ENCODE results near the gene MCOLN1. TPM values are rescaled to one million over a fixed set of nuclear protein-coding genes. Genes with fewer than 3 reads are reported as not detected.

Gene MCOLN1
- total and polyA plus RNA-seq, 2 of the 8 experiments (the other 6 are each of a cell fraction or from before 2014, with no cell fraction given): 19.1 to 40.0 TPM

DNA sequence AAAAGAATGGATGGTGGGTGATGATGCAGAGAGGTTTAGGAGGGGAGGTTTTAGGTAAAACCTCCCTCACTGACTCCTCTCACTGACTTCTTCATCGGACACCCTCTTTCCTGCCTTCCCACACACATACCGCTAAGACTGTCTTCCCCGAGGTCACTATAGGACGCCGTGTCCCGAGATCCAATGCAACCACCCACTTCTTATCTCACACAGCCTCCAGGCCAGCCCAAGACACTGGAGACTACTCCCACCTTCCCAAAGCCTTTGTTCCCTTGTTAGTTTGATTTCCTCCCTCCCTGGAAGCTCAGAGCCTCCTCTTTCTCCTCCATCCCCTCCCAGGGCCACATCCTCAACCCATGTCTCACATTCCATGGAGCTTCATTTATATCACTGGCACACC is 56.8 kb downstream of the MCOLN1 start:
- Histone ChIP-seq H2BK20ac (ENCODE audit: low read length) (no peak overlapping the region), H3K9me3 (ENCODE audit: insufficient read depth in 2 of 2, low read depth in 1 of 2, low read length in 1 of 2) (no peaks in the 10 kb centered on the region), H3K4me1 (replicated peaks in 1 of 4; ENCODE audit: control insufficient read depth in 3 of 4, insufficient read depth in 4 of 4, low read length in 3 of 4) (no peaks in the 10 kb centered on the region), H4K20me1 (replicated peaks in 1 of 2; ENCODE audit: control insufficient read depth in 1 of 2, insufficient read depth in 2 of 2, low read length in 2 of 2) (no peaks in the 10 kb centered on the region), H2BK12ac (ENCODE audit: low read depth, low read length) (no peak overlapping the region), H3K79me1 (ENCODE audit: low read depth, low read length) (no peaks in the 10 kb centered on the region), H3K23ac (ENCODE audit: insufficient read length) (no peak overlapping the region), H3K18ac (ENCODE audit: extremely low read depth, low read length) (no peak overlapping the region), H3K56ac (replicated peaks; ENCODE audit: insufficient read length, low read depth, low read length) (no peak overlapping the region), H4K5ac (ENCODE audit: insufficient read length, low read depth, low read length) (no peak overlapping the region), H3K4ac (replicated peaks; ENCODE audit: insufficient read length, low read depth, low read length) (no peak overlapping the region), H3K27ac (ENCODE audit: low read depth, low read length) (no peak overlapping the region), H4K91ac (replicated peaks; ENCODE audit: insufficient read length, low read length) (no peak overlapping the region), H3K4me2 (ENCODE audit: insufficient read depth in 1 of 2, low read depth in 2 of 2, low read length in 2 of 2) (no peak overlapping the region), H3K23me2 (ENCODE audit: low read depth, low read length) (no peaks in the 10 kb centered on the region), H3K79me2 (ENCODE audit: control insufficient read depth in 1 of 2, insufficient read depth in 2 of 2, low read length in 2 of 2) (no peaks in the 10 kb centered on the region), H2BK15ac (ENCODE audit: low read length) (no peak overlapping the region), H4K8ac (ENCODE audit: extremely low read depth, insufficient read depth, low read length) (no peak overlapping the region), H2AK5ac (ENCODE audit: low read depth, low read length) (no peak overlapping the region), H3K36me3 (ENCODE audit: control insufficient read depth in 2 of 4, insufficient read depth in 4 of 4, low read length in 3 of 4) (no peaks in the 10 kb centered on the region), H2BK120ac (replicated peaks; ENCODE audit: low read depth, low read length) (no peak overlapping the region), H2BK5ac (ENCODE audit: low read depth, low read length) (no peak overlapping the region), H3K27me3 (replicated peaks in 1 of 4; ENCODE audit: control insufficient read depth in 3 of 4, extremely low read depth in 1 of 4, insufficient read depth in 3 of 4, low read length in 3 of 4) (0 out of 7 replicates have a peak, but pooled peaks cover 0 to 2% (median 0%) of the 10 kb centered on the region in 4 experiments), H3K4me3 (ENCODE audit: extremely low read depth in 1 of 4, insufficient read depth in 2 of 4, low read depth in 3 of 4, low read length in 4 of 4) (no peak overlapping the region), H3K9ac (replicated peaks in 1 of 4; ENCODE audit: extremely low read depth in 1 of 4, low read depth in 3 of 4, low read length in 3 of 4) (no peak overlapping the region), H3K14ac (ENCODE audit: insufficient read length) (no peak overlapping the region), H2AFZ (ENCODE audit: low read length) (no peak overlapping the region)
- CTCF ChIA-PET (ENCODE audit: partially characterized antibody): interaction anchor here (1.0 to 2.8 kb wide), 3 partner anchors 10 to 309 kb away, joined by 3 to 11 read pairs (median 4); partner anchors contain the start of gene LRRC8E
- DNase-seq (ENCODE audit: low read depth in 1 of 2, low spot score in 2 of 2) (no peak), FAIRE-seq (no peak)
- WGBS, 2 experiments (ENCODE audit: extremely low coverage in 1 of 2, insufficient coverage in 1 of 2, insufficient read length in 1 of 2, insufficient replicate concordance in 2 of 2, low coverage in 1 of 2, low lambda C conversion rate in 2 of 2, missing lambda C conversion rate in 1 of 2): 94% methylated on average over 6 of the region's 6 CpGs; no CpG with 5 or more reads in 1 of the 2 experiments
- POLR2A ChIA-PET (ENCODE audit: partially characterized antibody): no interaction called here
- no peak for TF ChIP-seq POLR2AphosphoS5 (IDR thresholded peaks at IDR 0.05; ENCODE audit: low read depth, low read length)
- no peak for TF ChIP-seq CBX8 (IDR thresholded peaks at IDR 0.05; ENCODE audit: borderline replicate concordance, low read depth, low read length)
- no peak for TF ChIP-seq TAF7 (optimal IDR thresholded peaks at IDR 0.05; ENCODE audit: borderline replicate concordance, low read depth, low read length)
- no peak for TF ChIP-seq KDM1A (IDR thresholded peaks at IDR 0.05; ENCODE audit: borderline replicate concordance, low read length)
- TF ChIP-seq, protein P1, sequence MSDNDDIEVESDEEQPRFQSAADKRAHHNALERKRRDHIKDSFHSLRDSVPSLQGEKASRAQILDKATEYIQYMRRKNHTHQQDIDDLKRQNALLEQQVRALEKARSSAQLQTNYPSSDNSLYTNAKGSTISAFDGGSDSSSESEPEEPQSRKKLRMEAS (IDR thresholded peaks at IDR 0.05): no peak
- no peak for TF ChIP-seq RFX5 (IDR thresholded peaks at IDR 0.05; ENCODE audit: borderline replicate concordance, low read depth, low read length)
- no peak for TF ChIP-seq EP300 (IDR thresholded peaks at IDR 0.05; ENCODE audit: borderline replicate concordance in 1 of 2, low read depth in 2 of 2, low read length in 2 of 2)
- TF ChIP-seq CREB1 (IDR thresholded peaks at IDR 0.05): no peak
- no peak for TF ChIP-seq EZH2 (IDR thresholded peaks at IDR 0.05; ENCODE audit: low read depth, low read length, severe bottlenecking)
- TF ChIP-seq, protein P2, sequence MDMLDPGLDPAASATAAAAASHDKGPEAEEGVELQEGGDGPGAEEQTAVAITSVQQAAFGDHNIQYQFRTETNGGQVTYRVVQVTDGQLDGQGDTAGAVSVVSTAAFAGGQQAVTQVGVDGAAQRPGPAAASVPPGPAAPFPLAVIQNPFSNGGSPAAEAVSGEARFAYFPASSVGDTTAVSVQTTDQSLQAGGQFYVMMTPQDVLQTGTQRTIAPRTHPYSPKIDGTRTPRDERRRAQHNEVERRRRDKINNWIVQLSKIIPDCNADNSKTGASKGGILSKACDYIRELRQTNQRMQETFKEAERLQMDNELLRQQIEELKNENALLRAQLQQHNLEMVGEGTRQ (IDR thresholded peaks at IDR 0.05; ENCODE audit: low read length): no peak
- no peak for TF ChIP-seq GABPA (IDR thresholded peaks at IDR 0.05; ENCODE audit: borderline replicate concordance, insufficient read depth, low read length)
